GM19023 (cell line): ENCODE measurements around the gene GLP1R.

Experiments used
- ATAC-seq: cut with Tn5 transposase; IDR thresholded peaks from one replicate; pipeline ENCODE4 v1.9.1; 2021; ENCODE audit warnings: mild to moderate bottlenecking, moderate library complexity; ENCODE audit not compliant: unreplicated experiment

The GLP1R gene

GRCh38 chr6:39043776-39044175 lies 4.8 kb upstream of the GLP1R start:
- no peak for ATAC-seq

DNA sequence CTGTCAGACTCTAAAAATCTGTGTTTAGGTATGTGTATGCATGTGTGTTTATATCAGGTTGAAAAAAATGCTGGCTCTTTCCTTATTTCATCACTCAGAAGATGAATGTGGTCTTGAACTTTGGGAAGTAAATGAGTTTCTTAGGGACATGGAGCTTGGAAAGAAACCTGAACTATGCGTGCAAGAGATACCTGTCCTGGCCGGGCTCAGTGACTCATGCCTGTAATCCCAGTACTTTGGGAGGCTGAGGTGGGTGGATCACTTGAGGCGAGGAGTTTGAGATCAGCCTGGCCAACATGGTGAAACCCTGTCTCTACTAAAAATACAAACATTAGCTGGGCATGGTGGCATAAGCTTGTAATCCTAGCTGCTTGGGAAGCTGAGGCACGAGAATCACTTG lies 4.4 kb upstream of the GLP1R start:
- no peak for ATAC-seq

GRCh38 chr6:39047434-39048327 lies 900 bp upstream of the GLP1R start:
- no peak for ATAC-seq

- no peak for ATAC-seq
Observed at GRCh38 chr6:39049575-39050283, 1.1 kb downstream of the GLP1R start.

DNA sequence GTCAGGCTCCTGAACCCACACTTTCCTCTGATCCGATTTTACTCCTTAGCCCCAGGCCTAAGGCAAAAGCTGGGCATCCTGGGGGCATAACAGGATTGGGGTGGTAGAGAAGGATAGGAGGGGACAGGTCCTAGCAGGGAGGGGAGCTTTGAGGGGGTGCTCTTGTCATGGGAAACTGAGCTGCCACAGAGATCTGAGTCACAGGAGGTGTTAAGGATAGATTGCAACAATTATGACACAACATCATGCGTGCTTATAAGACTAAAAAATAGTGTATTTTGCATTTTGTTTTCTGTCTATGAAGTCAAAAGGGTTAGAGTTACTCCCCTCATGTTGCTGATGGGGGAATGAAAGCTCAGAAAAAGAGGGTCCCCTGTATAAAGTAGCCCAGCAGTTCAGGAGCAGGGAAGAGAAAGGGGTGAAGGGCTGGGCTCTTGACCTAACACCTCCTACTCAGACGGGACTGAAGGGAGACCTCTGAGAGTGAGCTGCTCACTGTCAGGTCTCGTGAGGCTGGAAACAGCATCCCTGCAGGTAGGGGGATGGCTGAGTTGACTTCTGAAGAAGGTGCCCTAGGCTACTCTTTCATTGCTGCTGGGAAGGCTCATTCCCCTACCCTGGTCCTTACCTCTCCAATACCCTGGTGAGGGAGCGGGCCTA lies 2.0 kb downstream of the GLP1R start:
- no peak for ATAC-seq

GRCh38 chr6:39051399-39052122 lies 3.0 kb downstream of the GLP1R start:
- no peak for ATAC-seq

DNA sequence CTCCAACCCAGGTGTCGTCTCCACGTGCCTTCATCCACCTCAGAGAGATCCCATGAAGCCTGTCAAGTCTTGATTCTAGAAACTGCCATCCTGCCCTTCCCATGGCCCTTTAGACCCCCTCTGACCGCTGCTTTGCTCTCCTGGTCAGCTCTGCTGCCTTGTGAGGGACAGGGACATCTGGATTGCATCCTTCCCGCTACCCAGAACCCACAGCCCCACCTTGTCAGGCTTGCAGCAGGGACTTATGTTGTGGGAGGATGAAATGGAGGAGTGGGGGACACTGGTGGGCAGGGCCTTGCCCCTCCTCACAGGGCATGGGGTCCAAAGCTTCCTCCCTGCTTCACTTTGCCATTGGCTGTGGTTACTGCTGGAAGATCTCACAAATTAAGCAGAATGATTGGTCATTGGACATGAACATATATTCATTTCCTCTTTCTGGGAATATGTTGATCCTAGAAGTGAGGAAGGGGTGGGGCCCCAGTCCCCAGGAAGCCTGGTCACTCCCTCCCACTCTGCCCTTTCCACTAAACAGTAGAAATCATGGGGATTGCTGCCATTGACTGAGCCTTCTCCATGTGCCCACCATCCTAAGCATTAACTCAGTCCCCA lies 4.5 kb downstream of the GLP1R start:
- ATAC-seq, result no peak

DNA sequence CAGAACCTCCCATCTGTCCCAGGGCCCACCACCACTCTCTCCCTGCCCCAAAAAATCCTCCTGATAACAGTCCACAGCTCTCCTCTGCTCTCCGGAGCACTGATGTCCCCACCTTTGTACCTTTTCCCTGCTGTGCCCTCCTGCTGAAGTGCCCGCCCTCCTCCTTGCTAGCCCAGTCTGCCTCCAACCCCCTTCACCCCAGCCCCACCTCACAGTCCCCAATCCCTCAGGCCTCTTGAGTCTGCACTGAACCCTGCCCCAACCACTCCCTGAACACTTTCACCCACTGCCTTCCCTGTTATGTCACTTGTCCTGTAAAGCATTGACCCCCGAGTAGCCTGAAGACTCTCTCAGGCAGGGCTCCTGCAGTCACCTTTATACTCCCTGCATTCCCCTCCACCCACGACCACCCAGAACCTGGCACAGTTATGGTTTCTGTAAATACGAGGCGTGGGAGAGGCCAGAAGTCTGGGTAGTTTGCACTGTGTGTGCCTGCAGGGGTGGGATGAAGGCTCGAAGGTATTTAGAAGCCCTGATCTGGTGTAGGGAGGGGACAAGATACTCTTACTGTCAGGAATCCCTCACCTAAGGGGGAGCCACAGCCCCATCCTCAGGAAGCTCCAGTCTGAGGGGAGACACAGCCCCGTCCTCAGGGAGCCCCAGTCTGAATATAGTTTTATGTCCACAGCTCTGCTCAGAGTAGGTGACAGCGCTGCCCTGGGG lies 5.4 kb downstream of the GLP1R start:
- no peak for ATAC-seq

DNA sequence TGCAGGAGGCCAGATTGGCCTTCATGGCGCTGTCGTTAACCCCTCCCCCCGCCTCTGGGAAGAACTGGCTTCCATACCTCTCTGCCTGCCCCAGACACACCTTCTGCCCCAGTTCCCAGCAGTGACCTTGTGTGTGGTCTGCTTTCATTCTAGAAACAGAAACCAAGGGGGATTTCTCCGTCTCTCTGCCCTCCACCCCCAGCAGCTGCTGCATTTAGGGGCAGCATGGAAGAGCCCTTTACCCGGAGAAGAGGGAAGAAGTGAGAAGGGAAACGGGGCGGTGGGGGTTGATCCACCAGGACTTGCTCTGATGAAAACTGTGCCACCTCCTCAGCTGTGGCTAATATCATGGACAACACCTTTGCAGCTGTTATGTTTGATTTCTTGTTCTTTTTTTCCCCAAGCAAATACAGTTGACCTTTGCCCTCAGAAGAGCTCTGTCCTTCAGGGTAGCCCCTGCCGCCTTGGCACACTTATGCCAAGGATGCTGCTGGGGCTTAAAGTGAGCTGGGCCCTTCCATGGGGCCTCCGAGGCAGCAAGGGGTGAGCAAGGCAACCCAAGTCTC lies 6.1 kb downstream of the GLP1R start:
- no peak for ATAC-seq

DNA sequence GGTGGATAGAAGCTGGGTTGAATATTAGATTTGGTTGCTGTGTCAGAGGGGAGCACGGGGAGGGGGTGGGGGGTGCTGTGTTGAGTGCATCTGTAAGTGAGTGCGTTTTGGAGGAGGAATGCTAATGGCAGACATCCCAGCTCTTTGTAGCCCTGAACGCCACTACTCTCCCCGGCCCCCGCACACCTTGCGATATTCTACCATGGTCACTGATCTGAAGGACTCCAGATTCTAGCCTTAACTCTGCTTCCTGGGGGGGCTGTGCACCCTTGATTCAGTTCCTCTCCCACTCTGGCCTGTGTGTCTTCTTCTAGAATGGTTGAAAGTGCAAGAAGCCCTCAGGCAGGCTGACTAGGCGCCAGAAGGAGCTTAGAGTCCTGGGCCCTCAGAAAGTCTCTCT lies 7.1 kb downstream of the GLP1R start:
- no peak for ATAC-seq

DNA sequence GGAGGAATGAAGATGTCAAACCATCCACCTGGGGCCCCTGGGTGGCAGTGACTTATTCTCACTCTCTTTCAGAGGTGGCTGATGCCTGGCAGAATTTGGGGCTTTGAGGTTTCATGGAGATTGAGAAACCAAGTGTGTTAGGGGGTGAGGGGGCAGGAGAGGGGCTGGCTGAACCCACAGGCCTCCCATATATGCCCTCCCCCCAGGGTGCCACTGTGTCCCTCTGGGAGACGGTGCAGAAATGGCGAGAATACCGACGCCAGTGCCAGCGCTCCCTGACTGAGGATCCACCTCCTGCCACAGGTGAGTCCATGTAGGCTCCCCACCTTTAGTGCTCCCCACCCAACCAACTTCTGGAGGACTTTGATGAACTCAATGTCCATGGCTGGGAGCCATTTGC lies 7.6 kb downstream of the GLP1R start:
- no peak for ATAC-seq

DNA sequence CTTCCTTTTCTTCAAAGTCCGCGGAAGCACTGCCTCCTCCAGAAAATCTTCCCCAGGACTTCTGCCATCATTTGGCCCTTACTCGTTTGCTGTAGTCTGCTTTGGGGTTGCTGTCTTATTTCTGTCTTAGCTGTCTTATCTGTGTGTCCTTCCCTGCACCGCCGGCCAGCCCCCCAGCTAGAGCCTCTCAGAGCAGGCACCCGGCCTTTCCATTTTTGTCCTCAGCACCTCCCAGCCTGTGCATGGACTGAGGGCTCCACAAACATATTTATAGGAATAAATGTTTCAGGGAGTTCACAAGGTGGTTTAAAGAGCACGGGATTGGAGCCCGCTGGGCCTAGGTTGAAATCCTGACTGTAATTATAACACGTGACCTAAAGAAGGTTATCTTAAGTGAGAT lies 8.1 kb downstream of the GLP1R start:
- ATAC-seq, result no peak

DNA sequence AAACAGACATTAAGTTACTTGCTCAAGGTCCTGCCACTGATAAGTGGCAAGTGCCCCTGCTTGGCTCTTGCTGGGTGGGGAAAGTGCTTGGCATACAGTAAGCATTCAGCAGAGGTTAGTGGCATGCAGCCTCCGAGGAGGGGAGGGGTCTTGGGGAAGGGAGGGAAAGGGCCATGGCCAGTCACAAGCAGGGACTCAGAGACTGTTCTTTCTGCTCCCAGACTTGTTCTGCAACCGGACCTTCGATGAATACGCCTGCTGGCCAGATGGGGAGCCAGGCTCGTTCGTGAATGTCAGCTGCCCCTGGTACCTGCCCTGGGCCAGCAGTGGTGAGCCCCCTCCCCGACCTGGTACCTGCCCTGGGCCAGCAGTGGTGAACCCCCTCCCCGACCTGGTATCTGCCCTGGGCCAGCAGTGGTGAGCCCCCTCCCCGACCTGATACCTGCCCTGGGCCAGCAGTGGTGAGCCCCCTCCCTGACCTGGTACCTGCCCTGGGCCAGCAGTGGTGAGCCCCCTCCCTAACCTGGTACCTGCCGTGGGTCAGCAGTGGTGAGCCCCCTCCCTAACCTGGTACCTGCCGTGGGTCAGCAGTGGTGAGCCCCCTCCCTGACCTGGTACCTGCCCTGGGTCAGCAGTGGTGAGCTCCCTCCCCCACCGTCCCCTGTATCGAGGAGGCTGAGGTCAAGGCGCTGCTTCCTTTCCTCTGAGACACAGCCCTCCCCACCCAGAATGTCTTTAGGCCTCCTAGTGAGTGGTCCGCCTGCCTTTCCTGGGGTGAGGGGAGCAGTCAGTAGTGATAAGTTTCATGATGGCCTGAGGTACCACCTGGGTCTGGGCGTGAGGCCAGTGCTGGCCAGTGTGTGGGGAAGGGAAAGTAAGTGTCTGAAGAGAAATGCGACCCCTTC lies 8.9 kb downstream of the GLP1R start:
- no peak for ATAC-seq

DNA sequence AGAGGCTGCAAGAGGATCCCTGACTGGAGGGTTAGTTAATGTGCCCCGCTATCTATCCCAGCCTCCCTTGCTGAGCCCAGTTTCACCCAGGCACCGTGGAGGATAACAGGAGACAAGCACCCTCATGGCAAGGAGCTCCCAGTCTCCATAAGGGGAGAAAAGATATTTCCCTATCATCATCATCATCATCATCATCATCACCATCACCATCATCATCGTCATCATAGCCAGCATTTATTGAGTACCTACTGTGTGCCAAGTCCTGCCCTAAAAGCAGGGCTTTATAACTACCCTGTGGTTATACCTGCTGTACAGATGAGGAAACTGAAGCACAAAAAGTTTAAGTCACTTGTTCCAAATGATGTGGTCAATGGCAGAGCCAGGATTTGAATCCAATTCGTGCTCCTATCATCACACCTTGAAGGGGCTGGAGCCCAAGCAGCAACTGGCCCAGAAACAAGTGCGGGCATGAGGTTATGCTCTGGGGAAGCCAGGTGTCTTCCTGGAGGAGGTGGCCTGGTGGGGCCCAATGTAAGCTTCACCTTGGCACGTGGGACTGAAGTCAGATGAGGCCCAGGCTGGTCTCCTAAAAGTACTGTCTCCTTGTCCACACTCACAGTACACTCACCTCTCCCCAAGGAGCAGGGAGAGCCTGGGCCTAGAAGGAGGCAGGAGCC lies 10.0 kb downstream of the GLP1R start:
- no peak for ATAC-seq

DNA sequence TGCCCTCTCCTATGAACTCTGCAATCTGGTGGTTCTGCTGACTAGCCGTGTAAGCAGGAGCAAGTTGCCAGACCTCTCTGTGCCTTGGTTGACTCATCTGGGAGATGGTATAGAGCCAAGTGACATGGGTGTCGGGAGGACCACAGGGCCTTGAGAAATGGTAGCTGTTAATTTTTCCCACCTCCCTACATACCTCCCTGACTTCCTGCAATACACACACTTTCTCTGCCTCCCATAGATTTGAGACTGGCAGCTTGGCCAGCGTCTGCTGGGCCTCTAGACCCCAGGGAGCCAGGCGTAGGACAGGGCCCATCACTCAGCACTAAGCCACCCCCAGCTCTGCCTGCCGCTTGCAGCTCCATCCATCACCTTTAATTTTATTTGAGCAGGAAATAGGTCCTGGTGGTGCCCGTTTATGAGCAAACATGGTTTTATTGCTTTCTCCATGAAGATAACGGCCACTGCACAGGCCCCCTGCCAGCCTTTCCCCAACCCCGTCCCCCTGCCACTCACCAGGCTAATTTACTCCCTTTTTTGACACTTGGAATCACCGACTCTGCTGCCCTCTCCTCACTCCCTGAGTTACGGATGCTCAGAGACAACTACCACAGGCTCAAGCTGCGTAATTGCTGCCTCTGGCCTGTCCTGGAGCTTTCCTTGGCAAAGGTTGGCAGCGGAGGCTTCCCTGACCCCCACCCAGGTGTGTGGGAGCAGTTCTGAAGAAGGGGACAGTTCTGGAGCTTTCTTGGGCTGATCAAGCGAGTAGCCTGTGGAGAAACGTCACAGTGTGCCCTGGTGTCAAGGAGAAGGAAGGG lies 11.1 kb downstream of the GLP1R start:
- ATAC-seq, result no peak

GRCh38 chr6:39060467-39061160 lies 12.0 kb downstream of the GLP1R start:
- ATAC-seq, result no peak

DNA sequence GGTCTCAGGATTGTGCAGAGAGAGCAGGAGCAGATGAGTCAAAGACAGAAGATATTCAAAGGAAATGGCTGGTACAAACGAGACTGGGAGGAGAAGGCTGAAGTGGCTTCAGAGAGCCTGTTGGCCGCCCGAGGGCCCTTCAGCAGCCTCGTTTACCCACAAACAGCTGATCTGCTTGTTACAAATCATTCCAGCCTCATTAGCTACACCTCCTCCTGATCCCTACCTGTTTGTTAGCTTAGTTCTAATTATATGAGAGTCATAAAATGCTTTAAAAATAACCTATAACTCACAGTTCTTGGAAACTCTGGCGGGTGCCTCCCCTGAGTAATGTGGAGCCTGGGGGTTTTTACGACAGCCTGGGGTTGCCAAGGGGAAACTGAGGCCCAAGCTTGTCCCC lies 12.6 kb downstream of the GLP1R start:
- no peak for ATAC-seq
